ENCODE measurements around the gene LINGO1.

LINGO1 gene

DNA sequence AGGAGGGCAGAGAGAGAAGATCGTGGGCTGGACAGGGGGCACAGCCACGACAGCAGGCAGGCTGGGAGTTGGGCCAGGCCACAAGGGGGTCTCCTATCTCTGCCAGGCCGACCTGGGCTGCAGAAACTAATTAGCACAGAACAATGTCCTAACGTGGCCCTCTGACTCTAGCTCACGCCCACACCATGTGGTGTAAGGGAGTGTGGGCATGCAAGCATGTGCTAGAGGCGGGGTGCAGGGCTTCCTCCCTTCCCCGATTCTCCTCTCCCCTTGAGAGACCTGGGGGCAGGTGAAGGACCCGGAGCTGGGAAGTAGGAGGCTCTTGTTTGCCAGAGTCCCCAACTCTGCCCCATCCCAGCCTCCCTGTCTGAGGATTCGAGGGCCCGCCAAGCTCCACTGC, 65.5 kb downstream of the LINGO1 start:
- no peak for DNase-seq

DNA sequence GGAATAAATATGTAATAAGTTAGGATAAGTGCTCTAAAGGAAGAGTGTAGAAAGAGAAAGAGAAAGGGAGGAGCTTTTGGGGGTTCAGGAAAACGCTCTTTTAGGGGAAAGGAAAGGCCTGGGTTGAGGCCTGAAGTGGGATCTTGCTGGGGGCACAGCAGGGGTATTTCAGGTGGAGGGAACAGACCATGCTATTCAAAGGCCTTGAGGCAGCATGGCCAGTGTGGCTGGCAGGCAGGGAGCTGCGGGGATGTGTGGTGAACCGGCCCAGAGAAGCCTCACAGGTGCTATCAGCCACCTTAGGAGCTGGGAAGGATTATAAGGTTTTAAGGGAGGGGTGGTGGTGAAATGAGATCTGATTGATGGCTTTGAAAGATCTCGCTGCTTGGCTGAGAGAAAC, 66.6 kb downstream of the LINGO1 start:
- no peak for DNase-seq

- DNase-seq, result no peak
Observed at GRCh38 chr15:77565378-77565915, 67.3 kb downstream of the LINGO1 start.

DNA sequence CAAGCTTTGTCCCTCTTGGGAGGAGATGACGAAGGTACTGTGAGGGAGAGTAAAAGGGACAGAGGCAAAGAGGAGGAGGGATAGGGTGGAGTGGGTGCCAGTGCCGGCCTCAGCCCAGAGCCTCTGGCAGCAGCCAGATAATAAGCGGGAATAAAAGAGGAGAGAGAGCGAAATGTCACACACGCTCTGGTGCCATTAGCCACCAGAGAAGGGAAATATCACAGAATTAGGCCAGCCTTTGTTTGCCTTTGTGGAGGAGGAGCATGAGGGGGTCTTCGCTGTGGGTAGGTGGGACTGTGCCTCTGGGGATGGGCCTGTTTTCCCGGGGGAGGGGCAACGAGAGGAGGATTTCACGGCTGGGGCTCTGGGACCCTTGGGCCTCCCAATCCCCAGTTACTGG, 67.8 kb downstream of the LINGO1 start:
- no peak for DNase-seq

DNA sequence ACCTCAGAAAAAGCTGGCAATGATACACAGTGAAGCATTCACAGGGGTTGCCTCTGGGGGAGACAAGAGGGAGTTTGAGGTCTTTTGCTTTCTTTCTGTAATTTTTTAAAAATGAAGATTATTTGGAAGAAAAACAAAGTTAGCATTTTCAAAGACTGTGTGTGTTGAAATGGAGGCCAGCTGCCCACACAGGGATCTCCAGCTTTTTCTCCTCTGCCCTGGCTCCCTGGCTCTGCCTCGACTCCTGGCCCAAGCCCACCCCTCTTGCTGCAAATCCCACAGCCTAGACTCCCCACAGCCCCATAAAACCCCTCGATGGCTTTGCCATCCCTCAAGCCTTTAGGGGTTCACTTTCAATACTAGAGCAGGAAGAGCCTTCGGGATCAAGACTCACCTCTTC, 68.4 kb downstream of the LINGO1 start:
- no peak for DNase-seq

DNA sequence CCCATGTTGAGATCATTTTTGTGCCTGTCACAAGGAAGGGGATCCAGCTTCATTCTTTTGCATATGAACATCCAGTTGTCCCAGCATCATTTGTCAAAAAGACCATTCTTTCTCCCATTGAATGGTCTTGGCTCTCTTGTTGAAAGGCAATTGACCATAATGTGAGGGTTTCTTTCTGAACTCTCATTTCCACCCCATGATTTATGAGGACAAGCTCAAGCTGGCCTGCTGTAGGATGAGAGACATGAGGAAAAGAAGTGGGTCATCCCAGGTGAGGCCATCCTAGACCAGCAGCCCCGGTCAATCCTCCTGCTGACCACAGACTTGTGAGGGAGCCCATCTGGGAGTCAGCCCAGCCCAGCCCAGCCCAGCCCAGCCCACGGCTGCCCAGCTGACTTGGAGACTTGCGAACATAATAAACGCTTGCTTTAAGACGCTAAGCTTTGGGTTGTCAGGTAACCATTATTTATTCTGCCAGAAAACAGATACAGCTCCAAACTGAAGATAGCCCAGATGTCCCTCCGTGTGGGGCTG, 69.0 kb downstream of the LINGO1 start:
- no peak for DNase-seq
